Measurements from ENCODE around the gene HLA-DRB5.
"Not testable (repeated sequence)": the region's sequence is repeated elsewhere in the genome, so short reads cannot be mapped to it uniquely, and the experiment has no call there.

Gene HLA-DRB5

DNA sequence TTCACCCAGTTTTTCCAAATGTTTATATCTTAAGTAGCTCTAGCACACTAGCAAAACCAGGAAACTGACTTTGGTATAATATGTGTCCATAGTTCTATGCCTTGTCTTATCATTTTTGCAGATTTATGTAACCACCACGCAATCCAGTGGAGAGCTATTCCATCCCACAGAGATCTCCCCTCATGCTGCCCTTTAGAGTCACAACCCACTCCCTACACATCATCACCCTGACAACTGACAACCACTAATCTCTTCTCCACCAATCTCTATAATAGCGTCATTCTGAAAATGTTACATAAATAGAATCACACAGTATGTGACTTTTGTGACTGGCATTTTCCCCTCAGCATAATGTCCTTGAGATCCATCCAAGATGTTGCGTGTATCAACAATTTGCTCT lies 29.1 kb downstream of the HLA-DRB5 start:
- no peak for DNase-seq (ENCODE audit: low read depth in 2 of 2)

DNA sequence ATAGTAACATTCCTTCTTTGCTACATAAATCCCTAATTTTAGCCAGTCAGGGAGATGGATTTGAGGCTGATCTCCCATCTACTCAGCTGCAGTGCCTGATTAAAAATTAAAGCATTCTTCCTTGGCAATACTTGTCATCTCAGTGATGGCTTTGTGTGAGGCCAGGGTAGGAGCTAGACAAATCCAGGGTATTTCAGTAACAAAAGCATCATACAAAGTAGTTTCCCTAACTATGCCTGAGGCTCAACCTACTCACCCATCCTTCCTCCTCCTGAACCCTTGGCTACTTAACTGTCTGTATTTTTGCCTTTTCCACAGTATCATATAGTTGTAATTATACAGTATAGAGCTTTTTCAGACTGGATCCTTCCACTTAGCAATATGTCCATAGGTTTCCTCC lies 37.7 kb downstream of the HLA-DRB5 start:
- DNase-seq (ENCODE audit: low read depth in 2 of 2), result no peak

DNA sequence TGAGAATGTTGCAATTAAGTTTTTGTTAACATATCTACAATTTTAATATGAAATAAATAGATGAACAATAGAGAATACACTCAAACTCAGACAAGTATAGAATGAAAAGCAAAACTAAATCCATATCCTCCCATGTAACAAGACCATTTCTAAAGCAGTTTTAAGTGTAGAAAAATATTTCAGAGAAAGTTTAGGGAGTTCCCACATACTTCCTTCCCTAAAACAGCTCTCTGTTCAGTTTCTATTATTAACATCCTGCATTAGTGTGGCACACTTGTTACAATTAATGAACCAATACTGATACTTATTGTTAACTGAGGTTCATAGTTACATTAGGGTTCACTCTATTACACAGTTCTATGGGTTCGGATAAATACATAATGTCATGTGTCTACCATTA lies 38.4 kb downstream of the HLA-DRB5 start:
- DNase-seq (ENCODE audit: low read depth in 2 of 2), result no peak

- no peak for DNase-seq (ENCODE audit: low read depth in 2 of 2)
Measured at GRCh38 chr6:32488083-32488482, 42.0 kb downstream of the HLA-DRB5 start.

DNA sequence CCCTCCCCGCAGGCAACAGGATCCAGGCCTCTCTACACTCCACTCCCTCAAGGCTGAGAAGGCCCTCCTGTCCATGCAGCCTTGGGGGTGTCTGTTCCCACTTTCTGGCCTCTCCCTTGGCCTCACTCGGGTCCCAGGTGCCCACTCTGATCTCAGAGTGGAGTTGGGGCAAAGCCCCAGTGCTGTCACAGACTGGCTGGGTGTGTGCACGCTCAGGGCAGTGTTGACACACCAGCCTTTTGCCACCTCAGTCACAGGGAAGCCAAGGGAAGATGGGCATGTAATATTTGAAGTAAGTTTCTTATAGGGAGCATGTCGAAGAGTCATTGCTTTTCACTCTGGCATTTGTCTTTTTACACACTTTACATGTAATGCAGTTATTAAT lies 45.5 kb downstream of the HLA-DRB5 start:
- DNase-seq (ENCODE audit: low read depth in 2 of 2), result no peak

DNA sequence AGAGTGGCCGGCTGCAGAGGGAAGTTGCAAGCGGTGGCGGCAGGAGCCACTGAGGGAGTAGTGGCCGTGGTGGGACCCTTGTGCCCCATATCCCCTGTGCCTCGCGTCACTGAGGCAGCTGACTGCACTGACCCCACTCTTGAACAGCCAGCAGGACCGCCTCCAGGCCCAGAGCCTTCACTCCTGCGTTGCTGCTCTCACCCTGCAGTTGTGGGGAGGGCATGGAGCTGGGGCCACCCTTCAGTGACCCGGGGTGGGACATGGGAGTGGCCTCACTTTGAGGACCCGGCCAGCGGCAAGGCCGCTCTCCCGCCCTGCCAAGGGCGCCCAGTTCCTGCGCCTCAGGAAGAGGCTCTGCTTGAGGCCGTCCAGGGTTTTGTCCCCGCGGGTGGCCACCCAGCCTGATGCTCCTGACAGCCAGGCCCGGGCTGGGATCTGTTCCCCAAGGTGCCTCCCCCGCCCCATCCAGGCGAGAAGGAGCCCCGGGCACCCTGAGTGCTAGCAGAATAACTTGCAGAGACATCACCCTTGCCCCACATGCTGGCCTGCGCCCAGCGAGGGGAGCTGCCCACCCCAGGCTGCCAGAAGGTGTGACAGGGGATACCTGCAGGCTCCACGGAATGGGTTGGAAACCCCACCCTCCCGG lies 46.0 kb downstream of the HLA-DRB5 start:
- DNase-seq (ENCODE audit: low read depth in 2 of 2), result no peak

DNA sequence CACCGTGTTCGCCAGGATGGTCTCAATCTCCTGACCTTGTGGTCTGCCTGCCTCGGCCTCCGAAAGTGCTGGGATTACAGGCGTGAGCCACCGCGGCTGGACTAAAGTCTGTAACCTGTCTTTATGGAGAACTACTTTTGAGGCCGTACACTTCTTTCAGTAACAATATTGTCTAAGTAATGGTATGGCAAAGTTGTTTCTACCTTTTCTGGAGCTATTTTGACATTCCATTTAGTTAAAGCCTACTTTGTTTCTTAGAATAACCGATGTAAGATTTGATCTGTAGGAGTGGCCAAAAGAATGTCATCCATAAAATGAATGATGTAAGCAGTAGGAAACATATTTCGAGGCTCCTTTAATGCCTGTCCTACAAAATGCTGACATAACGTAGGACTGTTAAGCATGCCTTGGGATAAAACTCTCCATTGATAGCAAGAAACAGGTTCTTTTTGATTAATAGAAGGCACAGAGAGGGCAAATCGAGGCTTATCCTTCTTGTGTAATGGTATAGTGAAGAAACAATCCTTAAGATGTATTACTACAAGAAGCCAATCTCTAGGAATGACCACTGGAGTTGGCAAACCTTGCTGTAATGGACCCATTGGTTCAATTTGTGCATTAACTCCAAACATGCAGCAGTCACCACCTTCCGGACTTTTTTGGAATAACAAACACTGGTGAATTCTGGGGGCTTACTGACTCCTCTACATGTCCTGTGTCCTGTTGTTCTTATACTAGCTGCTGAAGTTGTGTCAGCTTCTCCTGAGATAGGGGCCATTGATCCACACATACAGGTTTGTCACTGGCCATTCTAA lies 54.5 kb downstream of the HLA-DRB5 start:
- no peak for DNase-seq (ENCODE audit: low read depth in 2 of 2)

DNA sequence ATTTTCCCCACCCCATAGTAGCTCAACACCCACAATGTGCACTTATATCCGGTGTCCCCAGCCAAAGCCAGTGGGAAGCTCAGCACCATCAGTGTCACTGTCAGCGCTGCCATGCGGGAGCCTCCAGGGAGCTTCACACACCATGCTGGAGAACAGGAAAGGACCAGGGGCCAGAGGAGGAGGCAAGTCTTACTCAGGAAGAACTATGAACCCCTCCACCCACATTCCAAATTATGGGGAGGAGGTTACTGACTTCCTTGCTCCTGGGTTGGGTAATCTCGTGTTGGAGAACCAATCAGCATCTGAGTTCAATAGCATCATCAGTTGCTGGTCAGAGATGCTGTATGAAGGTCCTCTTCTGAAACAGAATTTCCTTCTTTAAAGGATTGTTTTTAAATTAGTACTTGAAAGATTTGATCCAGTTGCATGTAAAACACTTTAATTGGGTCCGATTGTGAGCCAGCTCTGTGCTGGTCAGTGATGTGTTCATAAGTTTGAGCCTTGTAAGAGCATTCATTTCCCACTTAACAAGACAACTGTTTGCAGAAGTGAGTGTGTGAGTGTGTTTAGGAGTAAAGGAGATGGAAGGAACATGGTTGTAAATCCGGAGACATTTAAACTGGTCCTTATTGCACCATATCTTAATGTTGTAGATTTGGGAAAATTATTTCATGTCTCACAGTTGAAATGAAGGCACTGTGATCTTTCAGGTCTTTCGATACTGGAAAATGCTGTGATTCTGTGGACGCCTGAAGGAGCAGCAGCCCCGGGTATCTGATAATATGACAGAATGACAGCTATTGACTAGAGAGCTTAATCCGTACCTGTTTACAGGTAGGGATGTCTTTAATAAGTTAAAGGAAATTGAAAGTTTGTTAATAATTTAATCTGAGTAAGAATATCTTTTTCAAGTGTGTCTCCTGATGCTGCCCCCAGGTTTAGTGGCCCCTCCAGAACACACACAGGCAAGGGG lies 56.4 kb downstream of the HLA-DRB5 start:
- not testable (repeated sequence) for DNase-seq (ENCODE audit: low read depth in 2 of 2)

- DNase-seq (ENCODE audit: low read depth in 2 of 2), result no peak
Measured at GRCh38 chr6:32472781-32473375, 57.2 kb downstream of the HLA-DRB5 start.

- DNase-seq (ENCODE audit: low read depth in 2 of 2), result not testable (repeated sequence)
Measured at GRCh38 chr6:32467743-32468503, 62.2 kb downstream of the HLA-DRB5 start.
